ENCODE results near the gene PID1. TPM values are rescaled to one million over a fixed set of nuclear protein-coding genes. Genes with fewer than 3 reads are reported as not detected.

PID1 gene, protein sequence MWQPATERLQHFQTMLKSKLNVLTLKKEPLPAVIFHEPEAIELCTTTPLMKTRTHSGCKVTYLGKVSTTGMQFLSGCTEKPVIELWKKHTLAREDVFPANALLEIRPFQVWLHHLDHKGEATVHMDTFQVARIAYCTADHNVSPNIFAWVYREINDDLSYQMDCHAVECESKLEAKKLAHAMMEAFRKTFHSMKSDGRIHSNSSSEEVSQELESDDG
- total RNA-seq (10 to 100 TPM; 11.8 to 30.0 (median 17.0) TPM), polyA plus RNA-seq (1 to 10 TPM; 3.2 to 5.2 (median 4.1) TPM)
- long read RNA-seq, donor 1, transcript PID1-203 (3 exons, 2,533 nt), result major isoform, 5 of 5 reads
- long read RNA-seq, donor 1, partial matches to known transcripts, result 0 of 5 reads
- long read RNA-seq, donor 1, other reads (novel, unspliced or antisense), result 0 of 5 reads
- long read RNA-seq, donor 2, transcript PID1-203 (3 exons, 2,533 nt), result major isoform, 6 of 6 reads
- long read RNA-seq, donor 2, partial matches to known transcripts, result 0 of 6 reads
- long read RNA-seq, donor 2, other reads (novel, unspliced or antisense), result 0 of 6 reads

GRCh38 chr2:229270551-229271410 is at the start of gene PID1:
Gene PID1, minus strand, starts transcription at chr2:229271287. Its CDS starts 244 bp downstream, at chr2:229271043.
- H3K4me3 ChIP-seq, result peak within 1 kb of the TSS; percentile 3 to 71 (median 38)
- 6 to 12% (median 7%) methylated on average over 22 to 68 of the region's 68 CpGs for WGBS, 5 donors
- no peaks in the 10 kb centered on the region for H3K36me3 ChIP-seq
- DNase-seq, result peak; percentile 75
- no peak for TF ChIP-seq POLR2A (IDR thresholded peaks at IDR 0.05)
- TF ChIP-seq POLR2AphosphoS5 (IDR thresholded peaks at IDR 0.05), result peak in 2 of 3 donors; percentile 46 to 62
- H3K27me3 ChIP-seq (replicated peaks in 1 of 7), result peaks cover 0 to 54% (median 5%) of the 10 kb centered on the region in 7 donors
- H3K27ac ChIP-seq, result peak within 1 kb of the TSS in 4 of 8 donors; percentile 28 to 55 (median 54)
- intact Hi-C loops (cut with DNase I; ENCODE audit: low total_unique reads), result loop anchor here (5.0 kb wide), 1 partner anchor 133 kb away; no protein-coding TSS in a partner anchor
- H3K4me1 ChIP-seq, result peaks cover 0 to 13% (median 2%) of the 10 kb centered on the region in 6 donors
- no peaks in the 10 kb centered on the region for H3K9me3 ChIP-seq

- H3K27ac ChIP-seq, result no peak overlapping the region
- no peaks in the 10 kb centered on the region for H3K4me1 ChIP-seq
- intact Hi-C loops (cut with DNase I; ENCODE audit: low total_unique reads), result no loop called here
- DNase-seq, result no peak
- 83 to 92% (median 85%) methylated on average over 3 of the region's 3 CpGs for WGBS, 5 donors
- no peak overlapping the region for H3K4me3 ChIP-seq
- H3K36me3 ChIP-seq, result no peaks in the 10 kb centered on the region
- no peak for TF ChIP-seq CTCF (IDR thresholded peaks at IDR 0.05 in 8 of 11, conservative IDR thresholded peaks at IDR 0.05 in 3 of 11)
- no peak for TF ChIP-seq POLR2AphosphoS5 (IDR thresholded peaks at IDR 0.05)
- no peak for TF ChIP-seq POLR2A (IDR thresholded peaks at IDR 0.05)
- H3K27me3 ChIP-seq (replicated peaks in 1 of 7), result no peaks in the 10 kb centered on the region
- peaks cover 0 to 6% (median 0%) of the 10 kb centered on the region in 8 donors for H3K9me3 ChIP-seq
These were observed 48.5 kb upstream of the PID1 start for GRCh38 chr2:229319558-229319957.

DNA sequence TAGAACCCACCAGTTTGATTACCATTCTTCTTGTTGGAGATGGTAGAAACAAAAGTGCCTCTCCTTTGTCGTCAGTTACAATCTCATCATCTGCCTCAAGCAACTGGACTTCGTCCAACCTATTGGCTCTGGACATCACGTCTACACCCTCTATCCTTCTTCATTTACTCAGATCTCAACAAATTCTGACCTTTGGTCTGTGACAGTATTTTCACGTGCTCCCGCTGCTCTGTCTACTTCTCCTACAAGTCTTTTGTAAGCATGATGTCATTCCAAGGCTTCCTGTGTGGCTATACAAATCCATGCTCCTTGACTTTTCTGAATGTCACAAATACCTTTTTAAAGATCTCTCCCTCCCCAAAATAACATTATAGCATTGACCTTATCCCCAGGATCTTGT is 43.0 kb upstream of the PID1 start:
- DNase-seq, result no peak
- no peaks in the 10 kb centered on the region for H3K4me1 ChIP-seq
- peak overlapping the region in 3 of 8 donors; percentile 29 to 66 (median 43) for H3K27ac ChIP-seq
- 84 to 89% (median 85%) methylated on average over 5 of the region's 5 CpGs for WGBS, 5 donors
- no peaks in the 10 kb centered on the region for H3K27me3 ChIP-seq (replicated peaks in 1 of 7)
- intact Hi-C loops (cut with DNase I; ENCODE audit: low total_unique reads), result no loop called here
- H3K9me3 ChIP-seq, result peaks cover 0 to 6% (median 0%) of the 10 kb centered on the region in 8 donors
- TF ChIP-seq CTCF (IDR thresholded peaks at IDR 0.05 in 8 of 11, conservative IDR thresholded peaks at IDR 0.05 in 3 of 11), result no peak
- TF ChIP-seq POLR2AphosphoS5 (IDR thresholded peaks at IDR 0.05), result no peak
- no peak for TF ChIP-seq POLR2A (IDR thresholded peaks at IDR 0.05)
- no peaks in the 10 kb centered on the region for H3K36me3 ChIP-seq
- no peak overlapping the region for H3K4me3 ChIP-seq

GRCh38 chr2:229313591-229313990 is 42.5 kb upstream of the PID1 start:
- intact Hi-C loops (cut with DNase I; ENCODE audit: low total_unique reads), result no loop called here
- Histone ChIP-seq H3K9me3 (peaks cover 0 to 6% (median 0%) of the 10 kb centered on the region in 8 donors), H3K36me3 (no peaks in the 10 kb centered on the region), H3K27ac (peak overlapping the region in 3 of 8 donors; percentile 29 to 66 (median 43)), H3K4me3 (no peak overlapping the region), H3K4me1 (no peaks in the 10 kb centered on the region), H3K27me3 (replicated peaks in 1 of 7) (no peaks in the 10 kb centered on the region)
- no peak for TF ChIP-seq POLR2AphosphoS5 (IDR thresholded peaks at IDR 0.05)
- TF ChIP-seq POLR2A (IDR thresholded peaks at IDR 0.05), result no peak
- TF ChIP-seq CTCF (IDR thresholded peaks at IDR 0.05 in 8 of 11, conservative IDR thresholded peaks at IDR 0.05 in 3 of 11), result no peak
- WGBS, 5 donors, result 54 to 74% (median 57%) methylated on average over 3 of the region's 3 CpGs
- no peak for DNase-seq
